HG03097 (cell line): ENCODE measurements around the gene CLSTN3.

Experiments
- ATAC-seq: cut with Tn5 transposase; IDR thresholded peaks from one replicate; pipeline ENCODE4 v1.9.1; 2021; ENCODE audit not compliant: unreplicated experiment, low FRiP score

Gene CLSTN3

GRCh38 chr12:7129872-7130691 lies at the start of gene CLSTN3:
TSS of gene CLSTN3 (plus strand) at chr12:7130371. CDS start at chr12:7130649, 278 bp downstream.
- peak; percentile 42 for ATAC-seq

GRCh38 chr12:7081037-7081436 lies 49.1 kb upstream of the CLSTN3 start:
- ATAC-seq = no peak

- no peak for ATAC-seq
Observed at GRCh38 chr12:7083125-7083524, 47.0 kb upstream of the CLSTN3 start.

GRCh38 chr12:7089196-7089871 lies 40.8 kb upstream of the CLSTN3 start:
- ATAC-seq = no peak

- no peak for ATAC-seq
Observed at GRCh38 chr12:7090222-7090998, 39.8 kb upstream of the CLSTN3 start.

- ATAC-seq = no peak
Observed at GRCh38 chr12:7091171-7091570, 39.0 kb upstream of the CLSTN3 start.

- no peak for ATAC-seq
Observed at GRCh38 chr12:7091660-7092228, 38.4 kb upstream of the CLSTN3 start.

GRCh38 chr12:7092229-7092985 lies 37.8 kb upstream of the CLSTN3 start, which contains the start of gene C1R:
TSS of gene C1R (minus strand) at chr12:7092445. CDS start at chr12:7092388, 57 bp downstream.
- ATAC-seq = no peak

GRCh38 chr12:7092986-7093460 lies 37.1 kb upstream of the CLSTN3 start:
- ATAC-seq = no peak

GRCh38 chr12:7093486-7093885 lies 36.7 kb upstream of the CLSTN3 start:
- ATAC-seq = no peak

GRCh38 chr12:7093892-7094291 lies 36.3 kb upstream of the CLSTN3 start:
- ATAC-seq = no peak

GRCh38 chr12:7096006-7096932 lies 33.9 kb upstream of the CLSTN3 start:
- ATAC-seq = no peak

- no peak for ATAC-seq
Observed at GRCh38 chr12:7096979-7097378, 33.2 kb upstream of the CLSTN3 start.

GRCh38 chr12:7099290-7099996 lies 30.7 kb upstream of the CLSTN3 start:
- ATAC-seq = no peak

- ATAC-seq = no peak
Observed at GRCh38 chr12:7100239-7100638, 29.9 kb upstream of the CLSTN3 start.

GRCh38 chr12:7101047-7101693 lies 29.0 kb upstream of the CLSTN3 start:
- ATAC-seq = no peak

GRCh38 chr12:7101694-7102131 lies 28.5 kb upstream of the CLSTN3 start:
- ATAC-seq = no peak

- ATAC-seq = no peak
Observed at GRCh38 chr12:7102582-7102981, 27.6 kb upstream of the CLSTN3 start.
